Stimulated activated CD8-positive, alpha-beta memory T cell treated with anti-CD3 and anti-CD28 coated beads, Interleukin-7, amount 100 ng/mL, for 48 hours (primary cell): ENCODE results near the gene POLDIP2.
A peak's percentile ranks its signal among the peaks of the same experiment; 100 is the strongest.

Experiments
- DNase-seq, 2 donors: peaks; one replicate each; pipeline ENCODE4 v3.0.0-alpha.2; 2020; ENCODE audit warnings: low read depth in 1 of 2; ENCODE audit errors: extremely low read depth in 1 of 2

The POLDIP2 gene

DNA sequence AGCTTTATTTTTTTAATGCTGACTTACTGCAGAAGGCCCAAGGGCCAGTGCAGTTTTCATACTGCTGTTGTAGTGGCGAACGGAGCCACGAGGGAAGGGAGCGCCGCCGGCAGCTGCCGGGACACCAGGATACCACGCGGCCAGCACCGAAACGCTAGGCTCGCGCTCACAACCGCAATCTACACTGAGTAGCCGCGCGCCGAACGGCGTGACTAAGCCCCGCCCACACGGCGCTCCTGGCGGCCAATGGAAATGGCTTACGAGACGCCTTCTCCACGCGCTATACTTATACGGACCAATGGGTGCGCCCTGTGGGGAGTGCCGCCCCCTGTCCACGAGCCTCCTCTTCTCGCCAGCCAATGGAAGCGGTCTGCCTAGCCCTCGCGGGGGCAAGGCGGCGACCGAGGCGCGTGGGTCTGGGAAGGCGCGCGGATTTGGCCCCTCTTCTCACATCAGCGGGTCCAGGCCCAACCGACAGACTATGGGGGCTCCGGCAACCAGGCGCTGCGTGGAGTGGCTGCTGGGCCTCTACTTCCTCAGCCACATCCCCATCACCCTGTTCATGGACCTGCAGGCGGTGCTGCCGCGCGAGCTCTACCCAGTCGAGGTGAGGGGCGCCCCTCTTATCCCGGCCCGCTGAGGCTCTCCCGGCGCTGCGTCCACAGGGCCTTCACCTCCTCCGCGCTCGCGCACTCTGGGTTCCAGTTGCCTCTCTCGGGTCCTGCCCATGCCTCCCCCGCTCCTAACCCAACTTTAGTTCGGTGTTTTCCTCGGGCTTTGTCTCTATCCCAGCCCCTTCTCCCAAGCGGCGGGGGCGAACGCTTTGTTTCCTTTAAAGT is 38.3 kb downstream of the POLDIP2 start, which contains the start of gene TMEM97:
Gene TMEM97 (plus strand): TSS at position 442 of the 839 bp plus-strand sequence. CDS start 40 bp downstream, at position 482.
- DNase-seq: peak; percentile 92 to 94

DNA sequence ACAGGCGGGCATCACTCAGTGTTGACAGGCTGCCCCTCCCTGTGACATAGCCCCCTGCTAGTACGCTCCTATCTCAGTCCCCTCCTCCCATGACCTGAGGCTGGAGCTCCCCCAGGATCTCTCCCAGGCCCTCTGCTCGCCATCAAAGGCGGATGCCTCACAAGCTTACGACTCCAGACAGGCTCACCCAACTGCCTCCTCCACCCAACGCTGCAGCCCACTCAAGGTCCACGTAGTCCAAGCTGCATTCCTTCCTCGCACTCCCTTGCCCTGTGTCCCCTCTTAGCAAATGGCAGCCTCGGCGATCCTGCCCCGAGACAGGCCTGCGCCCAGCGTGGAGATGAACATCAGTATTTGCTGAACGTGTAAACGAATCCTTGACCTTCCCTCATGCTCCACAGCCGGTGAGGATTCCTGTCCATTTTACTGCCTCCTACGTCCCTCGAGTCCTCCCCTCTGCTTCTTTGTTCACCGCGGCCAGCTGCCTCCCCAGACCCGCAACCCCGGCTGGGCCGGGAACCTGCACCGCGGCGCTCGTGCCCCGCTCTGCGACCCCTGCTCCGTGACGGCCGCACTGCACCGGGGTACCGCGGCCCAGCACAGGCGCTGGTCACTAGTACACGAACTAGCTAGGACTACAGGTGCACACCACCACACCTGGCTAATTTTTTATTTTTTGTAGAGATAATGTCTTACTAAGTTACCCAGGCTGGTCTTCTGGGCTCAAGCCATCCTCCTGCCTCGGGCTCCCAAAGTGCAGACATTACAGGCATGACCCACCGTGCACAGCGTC is 39.2 kb downstream of the POLDIP2 start:
- DNase-seq: no peak

DNA sequence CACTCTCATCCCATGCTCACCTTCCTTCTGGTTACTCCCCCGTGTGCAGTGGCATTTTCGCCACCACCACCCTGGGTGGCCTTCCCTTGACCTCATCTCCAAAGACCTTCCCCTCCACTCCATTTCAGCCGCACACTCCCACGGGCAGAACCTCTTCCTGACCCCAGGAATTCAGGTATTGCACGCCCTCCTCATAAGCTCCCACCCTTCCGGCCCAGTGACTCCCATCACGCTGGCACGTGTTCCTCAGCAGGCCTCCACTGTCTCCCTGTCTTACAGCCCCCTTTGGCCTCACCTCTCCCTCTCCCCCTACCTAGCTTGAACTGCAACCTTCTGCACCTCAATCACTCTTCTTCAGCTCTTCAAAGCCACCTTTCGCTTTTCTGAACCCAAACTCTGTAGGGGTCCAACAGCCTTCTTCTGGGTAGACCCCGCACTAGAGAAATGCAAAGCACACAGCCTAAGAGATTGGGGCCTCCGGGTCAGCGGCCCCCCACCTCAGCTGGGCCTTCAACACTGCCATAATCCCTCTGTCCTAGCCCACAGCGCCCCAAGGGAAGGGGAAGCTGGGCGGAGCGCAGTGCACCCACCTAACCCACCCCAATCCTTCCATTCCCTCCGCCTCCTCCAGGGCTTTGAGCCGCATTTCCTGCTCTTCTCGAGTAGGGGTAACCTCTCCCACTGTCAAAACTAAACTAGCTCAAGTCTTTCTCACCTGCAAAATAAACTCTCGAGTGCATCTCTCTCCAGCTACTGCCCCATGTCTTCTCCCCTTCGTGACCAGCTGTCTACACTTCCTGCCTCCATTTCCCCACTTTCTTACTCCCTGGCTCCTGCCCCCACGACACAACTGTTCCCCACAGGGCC is 40.0 kb downstream of the POLDIP2 start:
- DNase-seq: no peak

DNA sequence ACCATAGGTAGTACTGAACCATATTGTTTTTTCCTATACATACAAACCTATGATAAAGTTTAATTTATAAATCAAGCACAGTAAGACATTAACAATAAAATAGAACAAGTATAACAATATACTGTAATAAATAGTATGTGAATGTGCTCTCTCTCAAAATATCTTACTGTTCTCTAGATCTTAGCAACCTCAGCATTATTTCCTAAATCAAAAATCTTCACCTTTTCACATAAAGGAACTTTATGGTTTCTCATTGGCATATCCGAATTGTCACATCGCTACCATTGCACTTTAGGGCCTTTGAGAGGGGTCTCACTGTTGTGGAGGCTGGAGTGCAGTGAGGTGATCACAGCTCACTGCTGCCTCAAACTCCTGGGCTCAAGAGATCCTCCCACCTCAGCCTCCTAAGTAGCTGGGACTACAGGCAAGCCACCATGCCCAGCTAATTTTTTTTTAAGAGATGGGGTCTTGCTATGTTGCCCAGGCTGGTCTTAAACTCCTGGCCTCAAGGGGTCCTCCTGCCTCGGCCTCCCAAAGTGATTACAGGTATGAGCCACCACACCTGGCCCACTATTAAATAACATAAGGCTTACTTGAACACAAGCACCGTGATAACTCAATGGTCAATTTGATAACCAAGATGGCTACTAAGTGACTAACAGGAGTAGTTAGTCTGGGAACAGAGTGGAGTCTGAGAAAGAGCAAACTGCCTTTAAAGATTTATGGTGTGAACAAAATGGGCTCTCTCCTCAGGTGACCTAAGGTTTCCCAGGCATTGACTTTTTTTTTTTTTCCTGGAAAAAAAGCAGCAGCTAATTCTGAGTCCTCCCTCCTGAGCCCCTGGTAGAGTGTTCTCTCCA is 41.3 kb downstream of the POLDIP2 start:
- DNase-seq: no peak

GRCh38 chr17:28313841-28314240 is 43.5 kb downstream of the POLDIP2 start:
- DNase-seq: no peak

DNA sequence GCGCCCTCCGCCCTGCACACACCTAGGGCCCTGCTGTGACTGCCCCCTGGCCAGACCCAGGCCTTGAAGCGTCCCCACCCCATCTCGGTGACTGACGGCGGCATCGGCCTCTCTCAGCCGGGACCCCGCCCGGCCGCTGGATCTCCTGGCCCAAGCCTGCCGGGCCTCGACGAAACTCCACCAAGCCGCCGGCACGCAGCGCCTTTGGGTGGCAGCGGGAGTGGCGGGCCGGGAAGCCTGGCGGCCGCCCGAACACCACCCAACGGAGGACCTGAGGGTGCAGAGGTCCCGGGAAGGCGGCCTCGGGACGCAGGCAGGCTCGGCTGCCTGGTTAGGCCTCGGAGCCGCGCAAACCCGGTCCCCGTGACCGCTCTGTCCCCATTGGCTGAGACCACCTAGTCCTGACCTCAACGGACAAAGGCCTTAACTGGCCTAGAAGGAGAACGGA is 50.3 kb downstream of the POLDIP2 start:
- DNase-seq: no peak

GRCh38 chr17:28298449-28298848 is 58.9 kb downstream of the POLDIP2 start:
- no peak for DNase-seq
